AML-193 (cell line): ENCODE measurements around the gene SEM1.
"Not testable (repeated sequence)": the region's sequence is repeated elsewhere in the genome, so short reads cannot be mapped to it uniquely, and the experiment has no call there.

Source experiments
- DNase-seq, 2 experiments: peaks; one replicate each; lab custom pipeline; 2025; lab: John Stamatoyannopoulos, UW

The SEM1 gene

GRCh38 chr7:96709381-96710228 is at the start of gene SEM1:
SEM1 (minus strand) TSS chr7:96709846; CDS start chr7:96709763, 83 bp downstream.
- DNase-seq: peak; percentile 80 to 86

DNA sequence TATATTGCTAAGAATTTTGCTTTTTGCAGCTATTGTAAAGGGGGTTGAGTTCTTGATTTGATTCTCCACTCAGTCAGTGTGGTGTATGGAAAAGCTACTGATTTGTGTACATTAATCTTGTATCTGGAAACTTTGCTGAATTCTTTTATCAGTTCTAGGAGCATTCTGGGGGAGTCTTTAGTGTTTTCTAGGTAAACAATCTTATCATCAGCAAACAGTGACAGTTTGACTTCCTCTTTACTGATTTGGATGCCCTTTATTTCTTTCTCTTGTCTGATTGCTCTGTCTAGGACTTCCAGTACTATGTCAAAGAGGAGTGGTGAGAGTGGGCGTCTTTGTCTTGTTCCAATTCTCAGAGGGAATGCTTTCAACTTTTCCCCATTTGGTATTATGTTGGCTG is 48.2 kb upstream of the SEM1 start:
- not testable (repeated sequence) for DNase-seq

GRCh38 chr7:96747418-96747940 is 37.8 kb upstream of the SEM1 start:
- DNase-seq: no peak

- no peak for DNase-seq
Measured at GRCh38 chr7:96740130-96740529, 30.5 kb upstream of the SEM1 start.

DNA sequence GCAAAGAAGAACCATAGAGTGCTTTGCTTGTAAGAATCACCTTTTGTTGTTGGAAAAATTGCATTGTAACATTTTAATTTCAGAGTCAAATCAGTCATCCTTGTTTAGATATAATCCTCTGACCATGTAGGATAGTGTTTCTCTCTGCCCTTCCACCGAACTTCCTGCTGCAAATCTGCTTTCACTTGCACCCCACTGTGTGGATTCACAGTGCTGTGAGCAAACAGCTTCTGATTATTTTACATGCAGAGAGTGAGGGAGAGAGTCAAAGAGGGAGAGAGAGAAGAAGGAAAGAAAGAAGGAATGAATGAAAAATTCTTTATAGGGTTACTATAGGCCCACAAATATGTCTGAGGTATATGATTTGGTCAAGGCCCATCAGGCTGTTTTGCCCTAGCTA is 30.0 kb upstream of the SEM1 start:
- DNase-seq: no peak

DNA sequence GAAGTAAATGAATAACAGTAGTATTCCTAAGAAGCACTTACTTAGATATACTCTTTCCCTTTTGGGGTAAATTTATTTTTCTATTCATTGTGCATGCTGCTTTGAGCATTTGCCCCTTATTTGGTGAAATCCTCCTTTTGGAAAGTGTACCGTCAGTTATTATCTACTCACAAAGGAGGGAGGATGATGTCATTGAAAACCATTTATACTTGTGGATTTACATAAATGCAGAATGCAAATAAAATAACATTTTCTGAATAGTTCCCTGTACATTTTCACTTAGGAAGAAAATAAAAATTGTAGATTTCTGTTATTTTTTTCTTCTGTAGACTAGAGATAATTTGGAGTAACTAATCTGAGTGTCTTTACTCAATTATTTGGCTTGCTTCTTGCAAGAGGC is 29.5 kb upstream of the SEM1 start:
- DNase-seq: no peak

DNA sequence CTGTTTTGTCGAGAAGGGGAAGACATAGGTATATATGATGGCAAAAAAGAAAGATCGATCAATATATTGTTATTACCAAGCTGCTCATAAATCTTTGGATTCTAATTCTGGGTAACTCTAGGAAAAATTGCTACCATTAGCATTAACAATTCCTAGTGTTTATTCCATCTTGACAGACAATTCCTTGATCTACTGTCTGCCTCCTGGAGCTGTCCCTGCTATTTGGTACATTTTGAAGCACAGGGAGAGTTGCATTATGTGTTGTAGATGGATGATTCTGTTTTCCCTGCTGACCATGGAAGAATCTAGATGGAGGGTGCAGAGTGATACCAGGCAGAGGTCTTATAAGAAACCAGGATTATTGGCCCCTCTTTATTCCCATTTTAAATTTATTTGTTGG is 29.1 kb upstream of the SEM1 start:
- DNase-seq: no peak

- DNase-seq: no peak
Measured at GRCh38 chr7:96737545-96738050, 28.0 kb upstream of the SEM1 start.

DNA sequence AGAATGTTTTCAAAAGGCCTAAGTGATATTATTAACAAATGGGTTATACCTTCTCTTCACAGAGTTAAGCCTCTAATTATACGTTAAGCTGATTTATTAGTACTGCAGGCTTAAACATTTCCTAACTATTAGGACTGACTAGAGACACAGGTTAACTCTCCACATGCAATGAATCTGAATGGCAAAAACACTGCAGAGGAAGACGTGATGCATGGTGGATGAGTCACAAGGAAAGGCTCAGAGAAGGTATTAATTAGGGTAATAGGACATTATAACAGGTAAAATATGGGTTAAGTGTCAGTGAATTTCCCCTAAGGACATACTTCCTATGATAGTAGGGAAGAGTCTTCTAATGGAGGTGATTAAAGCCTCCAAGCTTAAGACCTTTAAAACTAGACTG is 24.7 kb upstream of the SEM1 start:
- no peak for DNase-seq

DNA sequence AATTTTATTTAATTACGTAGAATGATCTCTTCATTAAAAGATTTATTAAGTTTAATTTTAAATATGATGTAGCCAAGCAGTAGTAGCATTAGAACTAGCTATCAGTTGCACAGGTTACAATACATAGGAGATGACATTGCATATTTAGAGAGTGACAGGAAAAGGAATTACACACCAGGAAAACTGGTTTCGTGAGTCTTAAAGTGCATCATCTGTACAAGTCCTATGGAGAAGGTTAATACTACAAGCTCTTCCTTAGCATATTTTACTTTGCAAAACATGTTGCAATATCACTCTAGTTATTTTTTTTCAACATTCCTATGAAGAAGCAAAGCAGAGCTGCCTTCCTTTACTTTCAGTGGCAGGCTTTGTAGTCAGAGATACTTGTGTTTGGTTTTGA is 20.2 kb upstream of the SEM1 start:
- DNase-seq: no peak

DNA sequence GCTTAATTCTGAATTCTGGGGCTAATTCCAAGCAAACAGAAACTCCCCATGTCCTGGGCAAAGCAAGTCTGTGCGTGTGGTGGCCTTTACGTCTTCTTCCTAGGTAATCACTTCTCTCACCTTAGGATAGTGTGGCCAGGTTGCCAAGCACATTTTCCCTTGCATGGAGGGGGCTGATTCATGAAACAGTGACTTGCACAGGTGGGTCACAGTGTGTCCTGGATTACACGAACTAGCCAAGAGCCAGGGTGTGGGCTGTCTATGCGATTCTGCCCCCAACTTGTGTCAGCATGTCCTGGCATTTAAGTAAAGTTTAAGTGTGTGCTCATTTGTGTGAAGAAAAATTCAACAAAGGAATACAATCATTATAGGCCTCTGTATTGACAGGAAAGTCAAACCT is 18.5 kb upstream of the SEM1 start:
- no peak for DNase-seq

- DNase-seq: no peak
Measured at GRCh38 chr7:96727534-96728088, 18.0 kb upstream of the SEM1 start.

DNA sequence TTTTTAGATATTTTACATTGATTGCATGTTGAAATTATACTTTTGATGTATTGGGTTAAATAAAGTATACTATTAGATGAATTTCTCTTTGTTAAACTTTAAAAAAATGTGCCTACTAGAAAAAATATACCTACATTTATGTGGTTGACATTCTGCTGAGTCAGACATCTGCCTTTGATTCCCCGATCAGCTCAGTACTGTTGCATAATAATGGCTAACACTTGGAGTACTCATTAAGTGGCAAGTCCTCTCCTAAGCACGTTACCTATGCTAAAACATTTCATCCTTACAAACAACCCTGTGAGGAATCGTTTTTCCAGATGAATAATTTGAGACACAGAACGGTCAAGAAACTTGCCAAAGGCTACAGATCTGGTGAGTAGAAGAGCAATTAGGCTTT is 14.0 kb upstream of the SEM1 start:
- DNase-seq: no peak

- not testable (repeated sequence) for DNase-seq
Measured at GRCh38 chr7:96722928-96723327, 13.3 kb upstream of the SEM1 start.

DNA sequence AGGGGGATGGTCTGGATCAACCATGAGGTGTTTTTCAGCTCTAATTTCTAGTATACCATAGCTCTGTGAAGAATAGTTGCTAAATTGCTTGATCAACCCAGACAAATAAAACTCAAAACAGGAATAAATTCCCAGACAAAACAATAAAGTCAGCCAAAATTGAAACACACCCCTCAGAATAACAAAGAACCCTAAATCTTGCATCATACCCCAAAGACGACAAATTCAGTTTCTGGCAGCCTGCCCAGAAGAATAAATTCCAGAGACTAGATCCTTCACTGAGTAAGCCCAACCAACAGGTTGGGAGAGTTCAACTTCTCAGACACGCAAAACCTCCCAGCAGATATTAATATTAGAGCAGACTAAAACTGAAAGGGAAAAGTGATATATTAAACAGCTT is 11.2 kb upstream of the SEM1 start:
- DNase-seq: no peak

DNA sequence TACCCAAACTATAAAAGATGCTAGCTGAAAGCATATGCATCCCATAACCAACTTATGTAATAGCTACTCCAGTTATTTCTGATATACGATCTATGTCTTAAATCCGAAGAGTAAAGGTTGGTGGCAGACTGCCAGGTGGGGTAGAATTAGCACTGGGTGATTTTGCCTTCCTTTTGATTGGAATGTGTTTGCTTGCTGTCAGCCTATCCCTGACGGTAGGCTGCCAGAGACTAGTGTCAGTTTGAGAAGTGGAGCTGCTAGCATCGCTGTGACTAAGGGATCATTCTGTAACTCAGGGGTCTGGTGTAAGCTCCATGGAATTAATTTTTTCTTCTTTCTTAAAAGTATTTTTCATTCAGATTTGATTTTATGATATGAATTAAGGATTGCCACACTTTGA is 9.5 kb upstream of the SEM1 start:
- DNase-seq: no peak

GRCh38 chr7:96718107-96719003 is 8.7 kb upstream of the SEM1 start:
- no peak for DNase-seq

DNA sequence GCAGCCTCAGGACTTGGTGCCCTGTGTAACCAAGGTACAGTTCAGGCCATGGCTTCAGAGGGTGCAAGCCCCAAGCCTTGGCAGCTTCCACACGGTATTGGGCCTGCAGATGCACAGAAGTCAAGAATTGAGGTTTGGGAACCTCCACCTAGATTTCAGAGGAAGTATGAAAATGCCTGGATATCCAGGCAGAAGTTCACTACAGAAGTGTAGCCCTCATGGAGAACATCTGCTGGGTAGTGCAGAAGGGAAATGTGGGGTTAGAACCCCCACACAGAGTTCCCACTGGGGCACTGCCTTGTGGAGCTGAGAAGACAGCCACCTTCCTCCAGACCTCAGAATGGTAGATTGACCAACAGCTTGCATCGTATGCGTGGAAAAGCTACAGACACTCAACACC is 3.4 kb upstream of the SEM1 start:
- DNase-seq: no peak

DNA sequence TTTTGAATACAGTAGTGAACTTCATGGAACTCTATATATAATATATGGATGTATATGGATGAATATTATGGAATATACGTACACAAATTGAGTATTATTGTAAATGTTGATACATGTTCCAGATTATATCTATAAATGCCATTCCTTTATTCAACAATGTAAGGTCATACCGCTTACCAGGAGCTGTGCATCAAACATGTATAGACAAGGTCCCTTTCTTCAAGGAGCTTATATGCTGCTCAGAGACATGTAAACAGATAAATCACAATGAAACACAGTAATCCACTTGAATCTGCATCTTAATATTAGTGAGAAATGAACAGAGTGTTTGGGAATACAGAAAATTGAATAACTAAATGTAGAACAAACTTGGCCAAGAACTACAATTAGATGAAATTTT is 898 bp upstream of the SEM1 start:
- no peak for DNase-seq

DNA sequence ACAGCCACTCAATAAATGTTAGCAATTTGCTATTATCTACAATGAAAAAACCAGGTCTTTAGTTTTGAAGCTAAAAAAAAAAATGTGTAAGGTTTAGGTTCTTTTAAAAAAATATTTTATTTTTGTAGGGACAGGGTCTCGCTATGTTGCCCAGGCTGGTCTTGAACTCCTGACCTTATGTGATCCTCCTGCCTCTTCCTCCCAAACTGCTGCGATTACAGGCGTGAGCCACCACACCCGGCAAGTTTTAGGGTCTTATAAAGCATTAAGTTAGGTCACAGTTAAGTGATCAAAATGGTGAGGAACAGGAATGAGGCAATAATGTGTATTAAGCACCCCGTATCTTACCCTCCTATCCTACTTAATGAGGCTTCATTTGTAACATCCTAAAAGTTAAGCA is 774 bp downstream of the SEM1 start:
- peak in 1 of 2 experiments; percentile 57 for DNase-seq

DNA sequence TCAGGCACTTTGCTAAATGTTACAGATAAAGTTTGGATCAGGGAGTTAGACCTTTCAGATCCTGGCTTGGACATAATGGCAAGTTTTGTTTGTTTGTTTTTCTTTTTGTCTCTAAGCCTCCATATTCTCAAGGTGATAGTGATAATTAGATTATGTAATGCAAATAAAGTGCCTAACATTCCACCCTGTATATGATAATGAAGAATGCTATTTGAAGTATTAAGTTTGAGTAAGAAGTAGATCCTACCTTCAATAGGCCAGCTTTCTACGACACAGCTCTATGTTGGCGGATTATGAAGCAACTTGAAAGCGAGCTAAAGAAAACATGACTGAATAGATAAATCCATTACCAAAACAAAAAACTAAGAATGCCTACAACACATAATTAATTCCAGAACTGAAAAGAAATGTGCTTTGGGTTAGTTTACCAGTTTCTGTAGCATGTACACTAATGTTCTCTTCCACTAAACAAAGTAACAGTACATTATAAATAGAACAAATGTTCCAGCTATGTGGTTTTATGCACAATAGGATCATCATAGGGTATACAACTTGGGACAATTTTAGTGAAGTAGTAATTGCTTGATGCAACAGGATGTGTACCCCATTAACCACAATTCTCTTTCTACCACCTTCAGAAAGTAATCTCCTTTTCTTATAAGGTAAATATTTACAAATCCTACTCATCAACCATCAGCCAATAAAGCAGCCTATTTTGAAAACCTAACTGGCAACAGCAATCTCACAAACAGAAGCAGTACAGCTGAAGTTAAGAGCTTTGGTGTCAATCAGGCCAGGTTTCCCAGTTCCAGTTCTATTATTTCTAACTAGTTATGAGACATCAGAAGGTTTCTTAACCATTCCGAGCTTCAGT is 1.5 kb downstream of the SEM1 start:
- no peak for DNase-seq
